Lower leg skin (tissue), 4 donors: ENCODE measurements around the gene GPATCH4. TPM values are rescaled to one million over a fixed set of nuclear protein-coding genes. Genes with fewer than 3 reads are reported as not detected.

ENCODE experiments used
- DNase-seq, 2 donors: peaks; one replicate each; pipeline ENCODE4 v3.0.0-alpha.2; 2019; ENCODE audit warnings: low spot score in 2 of 2
- H3K4me3 ChIP-seq: fragments of 200-600 bp; sonication (generic); 2 replicates; pipeline ENCODE4 v1.5.1; 2017; ENCODE audit warnings: mild to moderate bottlenecking, low read depth; ENCODE audit not compliant: poor library complexity, severe bottlenecking
- CTCF ChIP-seq, 3 donors: fragments of 450-650 bp; IDR thresholded peaks; one replicate each; pipeline ENCODE4 v1.5.1; 2016; ENCODE audit warnings: antibody characterized with exemption in 3 of 3, mild to moderate bottlenecking in 3 of 3, moderate library complexity in 2 of 3
- POLR2A ChIP-seq, 2 donors: fragments of 450-650 bp; IDR thresholded peaks; one replicate each; pipeline ENCODE4 v1.6.1; 2016 to 2017; ENCODE audit warnings: antibody characterized with exemption in 2 of 2, mild to moderate bottlenecking in 1 of 2, moderate library complexity in 1 of 2
- WGBS, 2 donors: methylation state at CpG; one replicate each; pipeline ENCODE4 v1.1.5; 2018; 5-methylcytosine and 5-hydroxymethylcytosine counted together
- intact Hi-C: fragments of 100-400 bp; cut with DNase I; formaldehyde crosslinking; loops from one replicate; pipeline ENCODE4 v1.15.0; 2023; ENCODE audit warnings: low total_unique reads
- total RNA-seq, 4 donors: library from RNA; depleted of rRNA; stranded (reverse); fragments of >200 nt; gene quantifications; one replicate each; pipeline ENCODE4 v1.1.0, GENCODE V29; 2016

The GPATCH4 gene
- total RNA-seq, 4 donors from 2014 or later = 10.0 to 18.5 (median 13.9) TPM

- DNase-seq = no peak
- TF ChIP-seq POLR2A (IDR thresholded peaks at IDR 0.05) = no peak
- no peak for TF ChIP-seq CTCF (IDR thresholded peaks at IDR 0.05)
- WGBS, 2 donors = 63 to 94% methylated on average over 1 of the region's 1 CpG
- H3K4me3 ChIP-seq = no peak overlapping the region
- intact Hi-C loops = no loop called here
These were observed 51.4 kb downstream of the GPATCH4 start for GRCh38 chr1:156549831-156550230.

GRCh38 chr1:156549390-156549789 is 51.9 kb downstream of the GPATCH4 start:
- intact Hi-C loops = no loop called here
- no peak for DNase-seq
- no peak overlapping the region for H3K4me3 ChIP-seq
- WGBS, 2 donors = 74 to 77% methylated on average over 2 of the region's 2 CpGs
- TF ChIP-seq POLR2A (IDR thresholded peaks at IDR 0.05) (no peak), CTCF (IDR thresholded peaks at IDR 0.05) (no peak)

GRCh38 chr1:156547982-156548381 is 53.3 kb downstream of the GPATCH4 start:
- no peak for DNase-seq
- intact Hi-C loops = no loop called here
- no peak for TF ChIP-seq CTCF (IDR thresholded peaks at IDR 0.05)
- no peak for TF ChIP-seq POLR2A (IDR thresholded peaks at IDR 0.05)
- 94 to 97% methylated on average over 8 to 9 of the region's 9 CpGs for WGBS, 2 donors
- H3K4me3 ChIP-seq = no peak overlapping the region

GRCh38 chr1:156547434-156547833 is 53.8 kb downstream of the GPATCH4 start:
- intact Hi-C loops = no loop called here
- no peak for DNase-seq
- H3K4me3 ChIP-seq = no peak overlapping the region
- WGBS, 2 donors = 96 to 99% methylated on average over 4 of the region's 4 CpGs
- TF ChIP-seq POLR2A (IDR thresholded peaks at IDR 0.05) = no peak
- no peak for TF ChIP-seq CTCF (IDR thresholded peaks at IDR 0.05)

- H3K4me3 ChIP-seq = no peak overlapping the region
- 95 to 96% methylated on average over 3 of the region's 3 CpGs for WGBS, 2 donors
- no peak for DNase-seq
- TF ChIP-seq POLR2A (IDR thresholded peaks at IDR 0.05) = no peak
- TF ChIP-seq CTCF (IDR thresholded peaks at IDR 0.05) = no peak
- intact Hi-C loops = no loop called here
These were observed 55.0 kb downstream of the GPATCH4 start for GRCh38 chr1:156546267-156546666.

GRCh38 chr1:156544592-156545102 is 56.6 kb downstream of the GPATCH4 start:
- no peak for DNase-seq
- WGBS, 2 donors = 95 to 100% methylated on average over 3 of the region's 3 CpGs
- TF ChIP-seq CTCF (IDR thresholded peaks at IDR 0.05) (no peak), POLR2A (IDR thresholded peaks at IDR 0.05) (no peak)
- intact Hi-C loops = no loop called here
- H3K4me3 ChIP-seq = no peak overlapping the region
